K562 (cell line): ENCODE data around the gene UBR3. TPM values are rescaled to one million over a fixed set of nuclear protein-coding genes. Genes with fewer than 3 reads are reported as not detected.

ENCODE experiments used
- ATAC-seq: fragments of 200-7000 bp; cut with Tn5 transposase; 3 replicates; pipeline ENCODE4 v1.9.1; 2020; ENCODE audit warnings: moderate library complexity
- BruUV-seq: library from RNA; stranded (reverse); fragments of 400-500 nt; replicated peaks from 2 replicates; lab custom pipeline; 2021; lab: Mats Ljungman, UMichigan
- CTCF ChIA-PET: fragments of 300-600 bp; formaldehyde crosslinking; extraction: SDS; loops from one replicate; lab custom pipeline; 2021; ENCODE audit warnings: low intra/inter-chr PET ratio; lab: Yijun Ruan, JAX
- POLR2A ChIA-PET: fragments of 300-600, 350-650 bp; sonication (Branson Sonifier 250); formaldehyde crosslinking; extraction: SDS; loops from one replicate; lab custom pipeline; 2021; ENCODE audit warnings: antibody characterized with exemption, inconsistent platforms; lab: Yijun Ruan, JAX
- DNase-seq, 4 experiments: peaks; one replicate each; pipeline versions ENCODE4 v3.0.0 to v3.0.0-alpha.2; 2011 to 2018; ENCODE audit warnings: low spot score in 3 of 4, mixed read lengths in 3 of 4; ENCODE audit errors: extremely low read depth in 1 of 4
- FAIRE-seq: peaks from 2 replicates; lab custom pipeline; 2011; peaks lifted over from hg19 to GRCh38; lab: Jason Lieb, UNC
- H2AFZ ChIP-seq: 2 replicates; pipeline ENCODE4 v1.6.0; 2011; ENCODE audit warnings: low read depth, low read length, control low read depth, inconsistent platforms
- H3K27ac ChIP-seq: fragments of 200-600 bp; 3 replicates; pipeline ENCODE4 v1.8.0; 2011; ENCODE audit warnings: low read depth, mild to moderate bottlenecking, control low read depth, inconsistent platforms, low read length, moderate library complexity, mixed read lengths; ENCODE audit errors: extremely low read depth
- H3K27me3 ChIP-seq, 2 experiments: fragments of 300-600 bp in 1 of 2; 2 replicates in 1 of 2; 3 replicates in 1 of 2; pipeline versions ENCODE4 v1.6.0 to v1.8.0; 2011; ENCODE audit warnings: inconsistent platforms in 2 of 2, low read length in 2 of 2, mild to moderate bottlenecking in 1 of 2, mixed read lengths in 1 of 2, moderate library complexity in 1 of 2; ENCODE audit not compliant: control insufficient read depth in 2 of 2, insufficient read depth in 2 of 2
- H3K36me3 ChIP-seq: fragments of 300-600 bp; 3 replicates; pipeline ENCODE4 v1.8.0; 2011; ENCODE audit warnings: mild to moderate bottlenecking, low read length, inconsistent platforms; ENCODE audit not compliant: control insufficient read depth, insufficient read depth
- H3K4me1 ChIP-seq, 2 experiments: fragments of 200-600 bp in 1 of 2; replicated peaks in 1 of 2; 2 replicates in 1 of 2; 3 replicates in 1 of 2; pipeline versions ENCODE4 v1.5.1 to v1.8.0; 2011; ENCODE audit warnings: inconsistent platforms in 2 of 2, low read length in 2 of 2, mild to moderate bottlenecking in 1 of 2, mixed read lengths in 1 of 2, moderate library complexity in 1 of 2; ENCODE audit not compliant: control insufficient read depth in 2 of 2, insufficient read depth in 2 of 2
- H3K4me2 ChIP-seq: 2 replicates; pipeline ENCODE4 v1.6.1; 2011; ENCODE audit warnings: low read length, control low read depth, inconsistent platforms, mixed read lengths; ENCODE audit not compliant: insufficient read depth
- H3K4me3 ChIP-seq: fragments of 200-600 bp; sonication (generic), shearing (Covaris generic); 2 replicates; pipeline ENCODE4 v1.5.1; 2016; ENCODE audit warnings: control low read depth, inconsistent platforms
- H3K79me2 ChIP-seq: fragments of 200-600 bp; 3 replicates; pipeline ENCODE4 v1.8.0; 2011; ENCODE audit warnings: low read length, inconsistent platforms; ENCODE audit not compliant: control insufficient read depth, insufficient read depth
- H3K9ac ChIP-seq, 2 experiments: 2 replicates each; pipeline versions ENCODE4 v1.6.0 to v1.6.1; 2011; ENCODE audit warnings: low read depth in 2 of 2, low read length in 2 of 2, control low read depth in 1 of 2, inconsistent platforms in 1 of 2, mild to moderate bottlenecking in 1 of 2, mixed read lengths in 1 of 2; ENCODE audit not compliant: insufficient read depth in 1 of 2
- H3K9me1 ChIP-seq: one replicate; pipeline ENCODE4 v1.6.0; 2011; ENCODE audit warnings: inconsistent platforms, mild to moderate bottlenecking, low read length, moderate library complexity; ENCODE audit not compliant: control insufficient read depth, insufficient read depth
- H3K9me3 ChIP-seq: replicated peaks from 2 replicates; pipeline ENCODE4 v1.5.1; 2011; ENCODE audit warnings: low read depth, low read length, inconsistent platforms; ENCODE audit not compliant: control insufficient read depth, insufficient read depth
- H4K20me1 ChIP-seq: replicated peaks from 2 replicates; pipeline ENCODE4 v1.6.1; 2011; ENCODE audit warnings: low read length, inconsistent platforms, mixed read lengths; ENCODE audit not compliant: control insufficient read depth, insufficient read depth
- MXI1 ChIP-seq: IDR thresholded peaks from 2 replicates; pipeline ENCODE4 v1.6.1; 2011; ENCODE audit warnings: low read depth, mild to moderate bottlenecking, improper control_type of control experiment, low read length
- RBM25 ChIP-seq: fragments of 200-400 bp; formaldehyde crosslinking; IDR thresholded peaks from 2 replicates; pipeline ENCODE4 v1.6.1; 2018; ENCODE audit warnings: low read length, low read depth, moderate library complexity; ENCODE audit not compliant: severe bottlenecking
- ZNF583 ChIP-seq: fragments of 250-450 bp; sonication (Bioruptor Pico); IDR thresholded peaks from 2 replicates; pipeline ENCODE4 v1.4.0; 2020
- WGBS: fragments of 100-300 bp; shearing (Covaris generic); methylation state at CpG from one replicate; pipeline ENCODE4 v1.1.6; 2016; ENCODE audit warnings: low coverage, mixed read lengths; ENCODE audit not compliant: insufficient coverage; ENCODE audit errors: missing lambda C conversion rate; 5-methylcytosine and 5-hydroxymethylcytosine counted together
- in situ Hi-C: fragments of 300-500 bp; cut with MboI; formaldehyde crosslinking; loops from 4 replicates; pipeline ENCODE4 v1.15.0; 2018; ENCODE audit warnings: inconsistent platforms, mixed read lengths
- intact Hi-C: fragments of 100-400 bp; cut with micrococcal nuclease; formaldehyde crosslinking; loops from 2 replicates; pipeline ENCODE4 v1.14.2; 2022
- polyA plus RNA-seq, 8 experiments: library from polyadenylated mRNA; depleted of rRNA in 4 of 8; stranded (reverse) in 5 of 8; unstranded in 3 of 8; fragments of >200 nt; fragmentation: Nextera tagmentation in 2 of 8; fragmentation: Illumina TruSeq in 1 of 8; extraction: Ambion mirVana in 2 of 8; extraction: Trizol in 1 of 8; gene quantifications; 2 replicates each; pipeline versions ENCODE4 v1.2.1 to v1.2.3, GENCODE V29; 2011 to 2014; ENCODE audit warnings: inconsistent platforms in 1 of 8, missing spikeins in 1 of 8
- total RNA-seq, 7 experiments: library from RNA; depleted of rRNA in 6 of 7; stranded (reverse); fragments of >200 nt in 6 of 7; fragmentation: Illumina TruSeq in 2 of 7; extraction: Trizol in 2 of 7; gene quantifications; 2 replicates each; pipeline versions ENCODE4 v1.2.1 to v1.2.3, GENCODE V29; 2011 to 2021; ENCODE audit warnings: low replicate concordance in 1 of 7
- TF ChIP-seq, protein P1 (sequence below): IDR thresholded peaks from 3 replicates; pipeline ENCODE4 v1.6.1; 2011; ENCODE audit warnings: borderline replicate concordance, mild to moderate bottlenecking; ENCODE audit not compliant: insufficient read length, insufficient read depth

Gene UBR3
- total and polyA plus RNA-seq, 9 of the 15 experiments (the other 6 are each of a cell fraction or from before 2014, with no cell fraction given): 14.4 to 63.5 (median 40.4) TPM

DNA sequence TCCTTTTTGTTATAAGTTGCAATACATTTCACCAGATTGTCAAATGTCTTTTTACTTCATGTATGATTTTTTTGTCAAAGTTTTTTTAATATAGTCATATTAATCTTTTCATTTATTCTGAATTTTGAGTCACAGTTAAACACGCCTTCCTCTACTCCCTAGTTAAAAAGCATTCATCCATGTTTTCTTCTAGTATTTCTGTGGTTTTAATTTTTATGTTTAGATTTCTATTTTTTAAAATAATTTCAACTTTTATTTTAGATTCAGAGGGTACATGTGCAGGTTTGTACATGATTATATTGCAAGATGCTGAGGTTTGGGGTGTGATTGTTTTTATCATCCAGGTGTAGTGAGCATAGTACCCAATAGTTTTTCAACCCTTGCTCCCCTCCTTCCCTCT lies 204.0 kb downstream of the UBR3 start:
- POLR2A ChIA-PET: no interaction called here
- Histone ChIP-seq H4K20me1 (no peaks in the 10 kb centered on the region), H3K27me3 (no peaks in the 10 kb centered on the region), H2AFZ (no peak overlapping the region), H3K4me1 (no peaks in the 10 kb centered on the region), H3K4me3 (no peak overlapping the region), H3K79me2 (no peaks in the 10 kb centered on the region), H3K9ac (no peak overlapping the region), H3K9me1 (no peaks in the 10 kb centered on the region), H3K36me3 (peaks cover 26% of the 10 kb centered on the region), H3K9me3 (no peaks in the 10 kb centered on the region), H3K27ac (no peak overlapping the region), H3K4me2 (no peak overlapping the region)
- no peak for DNase-seq
- BruUV-seq: no TSS peak
- WGBS: 97% methylated on average over 1 of the region's 1 CpG
- peak; percentile 91; the same call in 1 of the 2 replicates for TF ChIP-seq ZNF583
- no peak for TF ChIP-seq MXI1
- FAIRE-seq: no peak
- ATAC-seq: no peak
- intact Hi-C loops (no loop called here), in situ Hi-C loops (no loop called here)
- CTCF ChIA-PET: no interaction called here

DNA sequence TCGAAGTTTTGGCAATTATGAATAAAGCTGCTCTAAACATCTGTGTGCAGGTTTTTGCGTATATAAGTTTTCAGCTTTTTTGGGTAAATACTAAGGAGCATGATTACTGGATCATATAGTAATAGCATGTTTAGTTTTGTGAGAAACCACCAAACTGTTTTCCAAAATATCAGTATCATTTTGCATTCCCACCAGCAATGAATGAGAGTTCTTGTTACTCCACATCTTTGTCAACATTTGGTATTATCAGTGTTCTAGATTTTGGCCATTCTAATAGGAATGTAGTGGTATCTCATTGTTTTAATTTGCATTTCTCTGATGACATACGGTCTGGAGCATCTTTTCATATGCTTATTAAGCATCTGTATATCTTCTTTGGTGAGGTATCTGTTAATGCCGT lies 207.3 kb downstream of the UBR3 start:
- TF ChIP-seq, protein P1, sequence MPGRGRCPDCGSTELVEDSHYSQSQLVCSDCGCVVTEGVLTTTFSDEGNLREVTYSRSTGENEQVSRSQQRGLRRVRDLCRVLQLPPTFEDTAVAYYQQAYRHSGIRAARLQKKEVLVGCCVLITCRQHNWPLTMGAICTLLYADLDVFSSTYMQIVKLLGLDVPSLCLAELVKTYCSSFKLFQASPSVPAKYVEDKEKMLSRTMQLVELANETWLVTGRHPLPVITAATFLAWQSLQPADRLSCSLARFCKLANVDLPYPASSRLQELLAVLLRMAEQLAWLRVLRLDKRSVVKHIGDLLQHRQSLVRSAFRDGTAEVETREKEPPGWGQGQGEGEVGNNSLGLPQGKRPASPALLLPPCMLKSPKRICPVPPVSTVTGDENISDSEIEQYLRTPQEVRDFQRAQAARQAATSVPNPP: no peak
- peak; percentile 52 for TF ChIP-seq RBM25
- H3K27me3 ChIP-seq: no peaks in the 10 kb centered on the region

More for the DNA sequence above, 207.3 kb downstream of the UBR3 start:
- FAIRE-seq (no peak), DNase-seq (no peak), ATAC-seq (no peak)
- H4K20me1 ChIP-seq: no peaks in the 10 kb centered on the region
- no peak overlapping the region for H3K27ac ChIP-seq
- POLR2A ChIA-PET: interaction anchor here (0.6 to 1.9 kb wide), 2 partner anchors 9 to 30 kb away, joined by 3 to 6 read pairs; no protein-coding TSS in a partner anchor
- H3K36me3 ChIP-seq: peaks cover 18% of the 10 kb centered on the region; the same call in 2 of the 3 replicates
- no peaks in the 10 kb centered on the region for H3K79me2 ChIP-seq
- intact Hi-C loops (no loop called here), in situ Hi-C loops (no loop called here)
- no peak overlapping the region for H3K9ac ChIP-seq
- H3K9me1 ChIP-seq: no peaks in the 10 kb centered on the region
- H2AFZ ChIP-seq: no peak overlapping the region
- no peaks in the 10 kb centered on the region for H3K9me3 ChIP-seq
- no peaks in the 10 kb centered on the region for H3K4me1 ChIP-seq
- H3K4me3 ChIP-seq: no peak overlapping the region
- no peak overlapping the region for H3K4me2 ChIP-seq
- BruUV-seq: no TSS peak
- WGBS: 73% methylated on average over 4 of the region's 4 CpGs
- CTCF ChIA-PET: interaction anchor here (0.5 kb wide), 1 partner anchor 455 kb away, joined by 3 read pairs; no protein-coding TSS in a partner anchor
